H1 (cell line): ENCODE results near the gene EVA1C. TPM values are rescaled to one million over a fixed set of nuclear protein-coding genes. Genes with fewer than 3 reads are reported as not detected.

Experiments used
- CTCF ChIA-PET: fragments of 300-600 bp; sonication (Branson Sonifier 250); formaldehyde crosslinking; loops from one replicate; lab custom pipeline; 2021; ENCODE audit not compliant: partially characterized antibody; lab: Charles Lee
- POLR2A ChIA-PET: fragments of 300-600 bp; sonication (Branson Sonifier 250); formaldehyde crosslinking; loops from one replicate; lab custom pipeline; 2021; ENCODE audit warnings: inconsistent platforms; ENCODE audit not compliant: partially characterized antibody; lab: Charles Lee
- DNase-seq, 2 experiments: peaks; one replicate each; pipeline versions ENCODE4 v3.0.0 to v3.0.0-alpha.2; 2010 to 2022; ENCODE audit warnings: low spot score in 2 of 2, low read depth in 1 of 2, mixed read lengths in 1 of 2
- FAIRE-seq: peaks from 2 replicates; lab custom pipeline; 2011; peaks lifted over from hg19 to GRCh38; lab: Jason Lieb, UNC
- H2AFZ ChIP-seq: 2 replicates; pipeline ENCODE4 v1.8.1; 2012; ENCODE audit warnings: low read length, inconsistent platforms
- H2AK5ac ChIP-seq: 2 replicates; pipeline ENCODE4 v1.6.1; 2013; ENCODE audit warnings: low read depth, low read length
- H2BK120ac ChIP-seq: replicated peaks from 2 replicates; pipeline ENCODE3; 2013; ENCODE audit warnings: low read depth, low read length, inconsistent platforms
- H2BK12ac ChIP-seq: 2 replicates; pipeline ENCODE4 v1.6.1; 2013; ENCODE audit warnings: low read depth, low read length
- H2BK15ac ChIP-seq: 2 replicates; pipeline ENCODE4 v1.6.1; 2013; ENCODE audit warnings: low read length
- H2BK20ac ChIP-seq: 2 replicates; pipeline ENCODE4 v1.6.1; 2013; ENCODE audit warnings: low read length
- H2BK5ac ChIP-seq: 2 replicates; pipeline ENCODE4 v1.6.1; 2013; ENCODE audit warnings: low read depth, low read length
- H3K14ac ChIP-seq: 2 replicates; pipeline ENCODE4 v1.6.1; 2013; ENCODE audit warnings: inconsistent platforms; ENCODE audit not compliant: insufficient read length
- H3K18ac ChIP-seq: 2 replicates; pipeline ENCODE4 v1.6.1; 2013; ENCODE audit warnings: low read length; ENCODE audit errors: extremely low read depth
- H3K23ac ChIP-seq: 2 replicates; pipeline ENCODE4 v1.6.1; 2013; ENCODE audit warnings: inconsistent platforms; ENCODE audit not compliant: insufficient read length
- H3K23me2 ChIP-seq: 2 replicates; pipeline ENCODE4 v1.6.1; 2013; ENCODE audit warnings: low read depth, low read length
- H3K27ac ChIP-seq: 2 replicates; pipeline ENCODE4 v1.6.1; 2011; ENCODE audit warnings: low read depth, low read length, inconsistent platforms
- H3K27me3 ChIP-seq, 4 experiments: replicated peaks in 1 of 4; 1 replicate in 1 of 4; 2 replicates in 3 of 4; pipeline versions ENCODE4 v1.6.1 to v1.8.1; 2011 to 2013; ENCODE audit warnings: low read length in 3 of 4, mild to moderate bottlenecking in 3 of 4, inconsistent platforms in 2 of 4, mixed read lengths in 2 of 4, moderate library complexity in 1 of 4; ENCODE audit not compliant: control insufficient read depth in 3 of 4, insufficient read depth in 3 of 4; ENCODE audit errors: extremely low read depth in 1 of 4
- H3K36me3 ChIP-seq, 4 experiments: 2 replicates each; pipeline versions ENCODE4 v1.6.1 to v1.8.1; 2011 to 2013; ENCODE audit warnings: mild to moderate bottlenecking in 4 of 4, low read length in 3 of 4, moderate library complexity in 2 of 4, control low read depth in 1 of 4, inconsistent platforms in 1 of 4; ENCODE audit not compliant: insufficient read depth in 4 of 4, control insufficient read depth in 2 of 4
- H3K4ac ChIP-seq: replicated peaks from 2 replicates; pipeline ENCODE3; 2013; ENCODE audit warnings: low read length, low read depth, mixed read lengths, inconsistent platforms; ENCODE audit not compliant: insufficient read length
- H3K4me1 ChIP-seq, 4 experiments: replicated peaks in 1 of 4; 1 replicate in 1 of 4; 2 replicates in 3 of 4; pipeline versions ENCODE4 v1.6.1 to v1.8.1; 2011 to 2013; ENCODE audit warnings: low read length in 3 of 4, inconsistent platforms in 2 of 4, mixed read lengths in 1 of 4; ENCODE audit not compliant: insufficient read depth in 4 of 4, control insufficient read depth in 3 of 4
- H3K4me2 ChIP-seq, 2 experiments: 2 replicates each; pipeline versions ENCODE4 v1.6.1 to v1.8.1; 2011 to 2013; ENCODE audit warnings: low read depth in 2 of 2, low read length in 2 of 2, control low read depth in 1 of 2, inconsistent platforms in 1 of 2, mild to moderate bottlenecking in 1 of 2; ENCODE audit not compliant: insufficient read depth in 1 of 2
- H3K4me3 ChIP-seq, 4 experiments: fragments of 200-600, 300-600 bp in 1 of 4; sonication (generic), shearing (Covaris generic), sonication (Bioruptor Twin) in 1 of 4; 2 replicates each; pipeline versions ENCODE4 v1.5.1 to v1.8.1; 2011 to 2016; ENCODE audit warnings: low read length in 4 of 4, low read depth in 3 of 4, control low read depth in 2 of 4, inconsistent platforms in 2 of 4, mild to moderate bottlenecking in 2 of 4, mixed read lengths in 1 of 4, moderate library complexity in 1 of 4; ENCODE audit not compliant: insufficient read depth in 2 of 4; ENCODE audit errors: extremely low read depth in 1 of 4
- H3K56ac ChIP-seq: replicated peaks from 2 replicates; pipeline ENCODE3; 2013; ENCODE audit warnings: low read depth, mild to moderate bottlenecking, mixed read lengths, low read length, inconsistent platforms; ENCODE audit not compliant: insufficient read length
- H3K79me1 ChIP-seq: 2 replicates; pipeline ENCODE4 v1.6.1; 2013; ENCODE audit warnings: low read depth, low read length, control low read depth
- H3K79me2 ChIP-seq, 2 experiments: 2 replicates each; pipeline versions ENCODE4 v1.6.1 to v1.8.1; 2012 to 2013; ENCODE audit warnings: low read length in 2 of 2, mild to moderate bottlenecking in 2 of 2, inconsistent platforms in 1 of 2; ENCODE audit not compliant: insufficient read depth in 2 of 2, control insufficient read depth in 1 of 2
- H3K9ac ChIP-seq, 4 experiments: replicated peaks in 1 of 4; 1 replicate in 1 of 4; 2 replicates in 3 of 4; pipeline versions ENCODE4 v1.6.1 to v1.8.1; 2011 to 2013; ENCODE audit warnings: low read depth in 3 of 4, low read length in 3 of 4, control low read depth in 2 of 4, mild to moderate bottlenecking in 2 of 4, moderate library complexity in 2 of 4, inconsistent platforms in 1 of 4; ENCODE audit errors: extremely low read depth in 1 of 4
- H3K9me3 ChIP-seq, 2 experiments: 2 replicates each; pipeline versions ENCODE4 v1.6.1 to v1.8.1; 2012 to 2013; ENCODE audit warnings: mild to moderate bottlenecking in 2 of 2, moderate library complexity in 2 of 2, control low read depth in 1 of 2, inconsistent platforms in 1 of 2, low read depth in 1 of 2, low read length in 1 of 2, mixed read lengths in 1 of 2; ENCODE audit not compliant: insufficient read depth in 2 of 2
- H4K20me1 ChIP-seq, 2 experiments: replicated peaks in 1 of 2; 2 replicates each; pipeline versions ENCODE3 to v1.8.1; 2011 to 2013; ENCODE audit warnings: inconsistent platforms in 2 of 2, low read length in 2 of 2, mild to moderate bottlenecking in 1 of 2; ENCODE audit not compliant: insufficient read depth in 2 of 2, control insufficient read depth in 1 of 2
- H4K5ac ChIP-seq: 2 replicates; pipeline ENCODE4 v1.6.1; 2013; ENCODE audit warnings: low read length, low read depth, mixed read lengths, inconsistent platforms; ENCODE audit not compliant: insufficient read length
- H4K8ac ChIP-seq: 2 replicates; pipeline ENCODE4 v1.8.0; 2013; ENCODE audit warnings: mild to moderate bottlenecking, moderate library complexity, low read length, inconsistent platforms; ENCODE audit not compliant: insufficient read depth; ENCODE audit errors: extremely low read depth
- H4K91ac ChIP-seq: replicated peaks from 2 replicates; pipeline ENCODE3; 2013; ENCODE audit warnings: low read length, mixed read lengths, inconsistent platforms; ENCODE audit not compliant: insufficient read length
- CHD1 ChIP-seq: IDR thresholded peaks from 2 replicates; pipeline ENCODE4 v1.6.1; 2012; ENCODE audit warnings: low read depth, low read length, improper control_type of control experiment
- GABPA ChIP-seq: IDR thresholded peaks from 2 replicates; pipeline ENCODE4 v1.6.1; 2011; ENCODE audit warnings: mild to moderate bottlenecking, low read length, moderate library complexity, borderline replicate concordance; ENCODE audit not compliant: insufficient read depth
- HDAC6 ChIP-seq: IDR thresholded peaks from one replicate; pipeline ENCODE4 v1.7.1; 2012; ENCODE audit warnings: low read depth, mild to moderate bottlenecking, inconsistent platforms, low read length, moderate library complexity
- SP4 ChIP-seq: IDR thresholded peaks from 2 replicates; pipeline ENCODE4 v1.6.1; 2012; ENCODE audit warnings: low read length, inconsistent platforms
- SRF ChIP-seq: IDR thresholded peaks from 2 replicates; pipeline ENCODE4 v1.6.1; 2011; ENCODE audit warnings: mild to moderate bottlenecking, low read depth, low read length, moderate library complexity
- WGBS, 2 experiments: shearing (Covaris generic) in 1 of 2; methylation state at CpG; one replicate each; pipeline versions ENCODE4 v1.1.6 to v1.1.7; 2013 to 2015; ENCODE audit warnings: low lambda C conversion rate in 2 of 2, mixed read lengths in 2 of 2, inconsistent platforms in 1 of 2, low coverage in 1 of 2, missing lambda C conversion rate in 1 of 2; ENCODE audit not compliant: insufficient replicate concordance in 2 of 2, insufficient coverage in 1 of 2, insufficient read length in 1 of 2; ENCODE audit errors: extremely low coverage in 1 of 2, missing lambda C conversion rate in 1 of 2; 5-methylcytosine and 5-hydroxymethylcytosine counted together
- polyA plus RNA-seq, 7 experiments: library from polyadenylated mRNA; depleted of rRNA in 3 of 7; stranded (reverse) in 5 of 7; unstranded in 2 of 7; fragments of >200 nt in 5 of 7; fragments of 200-250 nt in 2 of 7; gene quantifications; 1 replicate in 5 of 7; 2 replicates in 1 of 7; 4 replicates in 1 of 7; pipeline versions ENCODE4 v1.2.1 to v1.2.3, GENCODE V29; 2011 to 2013; ENCODE audit warnings: missing spikeins in 2 of 7, mixed read lengths in 2 of 7
- total RNA-seq: library from RNA; stranded (reverse); fragmentation: NEBNext Ultra II Directional; extraction: Animal tissue kit (Norgen Biotek cat#: 25700); gene quantifications from 2 replicates; pipeline ENCODE4 v1.2.1, GENCODE V29; 2021

The EVA1C gene
- total and polyA plus RNA-seq, 2 of the 8 experiments (the other 6 are each of a cell fraction or from before 2014, with no cell fraction given) = 2.6 to 3.6 TPM

DNA sequence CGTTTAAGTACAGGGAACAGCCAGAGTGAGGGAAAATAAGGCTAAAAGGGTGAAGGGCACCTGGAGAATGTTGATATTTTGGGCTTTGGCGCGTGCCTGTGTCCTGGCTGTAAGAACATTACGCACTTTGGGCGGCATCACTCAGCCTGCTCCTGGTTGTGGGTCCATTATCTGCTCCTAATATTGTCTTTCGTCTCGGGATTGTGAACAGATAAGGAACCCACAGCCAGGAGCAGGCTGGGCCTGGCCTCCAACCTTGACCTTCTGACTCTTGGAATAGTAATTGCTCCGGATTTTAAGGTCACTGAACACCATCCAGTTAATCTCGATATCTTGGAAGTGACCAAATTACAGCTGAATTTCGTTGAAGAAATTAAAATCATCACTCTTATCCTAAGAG is 111.0 kb downstream of the EVA1C start:
- H4K20me1 ChIP-seq = no peaks in the 10 kb centered on the region
- H4K5ac ChIP-seq = no peak overlapping the region
- DNase-seq = no peak
- WGBS, 2 experiments = 88% methylated on average over 10 of the region's 10 CpGs; no CpG with 5 or more reads in 1 of the 2 experiments
- H2AK5ac ChIP-seq = no peak overlapping the region
- peak overlapping the region; percentile 83; the same call in 1 of the 2 replicates for H2BK5ac ChIP-seq
- H2AFZ ChIP-seq = no peak overlapping the region
- no peak for FAIRE-seq
- H3K27me3 ChIP-seq = no peaks in the 10 kb centered on the region
- H3K79me1 ChIP-seq = no peaks in the 10 kb centered on the region; the same call in 1 of the 2 replicates
- H3K4me3 ChIP-seq = no peak overlapping the region
- no peak overlapping the region for H4K8ac ChIP-seq
- peak overlapping the region; percentile 80; the same call in 1 of the 2 replicates for H2BK12ac ChIP-seq
- peak overlapping the region; percentile 71 for H3K18ac ChIP-seq
- no peaks in the 10 kb centered on the region for H3K9me3 ChIP-seq
- TF ChIP-seq SRF (no peak), SP4 (no peak), CHD1 (no peak), GABPA (no peak), HDAC6 (no peak)
- H2BK15ac ChIP-seq = peak overlapping the region; percentile 99; the same call in 1 of the 2 replicates
- CTCF ChIA-PET = interaction anchor here (1.0 to 3.1 kb wide), 11 partner anchors 9 to 112 kb away, joined by 3 to 14 read pairs (median 6); partner anchors contain the start of gene EVA1C
- no peak overlapping the region for H3K56ac ChIP-seq
- no peak overlapping the region for H3K4me2 ChIP-seq
- no peak overlapping the region for H4K91ac ChIP-seq
- H3K4me1 ChIP-seq = peaks cover 0 to 18% (median 7%) of the 10 kb centered on the region in 4 experiments; a peak in 5 of 7 replicates
- H3K9ac ChIP-seq = no peak overlapping the region
- H3K36me3 ChIP-seq = no peaks in the 10 kb centered on the region
- H3K4ac ChIP-seq = no peak overlapping the region
- H2BK120ac ChIP-seq = no peak overlapping the region
- H3K79me2 ChIP-seq = no peaks in the 10 kb centered on the region
- no peaks in the 10 kb centered on the region; the same call in 1 of the 2 replicates for H3K23me2 ChIP-seq
- peak overlapping the region; percentile 93; the same call in 1 of the 2 replicates for H2BK20ac ChIP-seq
- no peak overlapping the region for H3K27ac ChIP-seq
- no peak overlapping the region for H3K14ac ChIP-seq
- no peak overlapping the region for H3K23ac ChIP-seq
- POLR2A ChIA-PET = no interaction called here
